Mesodermal cell (in vitro differentiated cells): ENCODE data around the gene MTCL3.
"Not testable (repeated sequence)": the region's sequence is repeated elsewhere in the genome, so short reads cannot be mapped to it uniquely, and the experiment has no call there.

Experiments used
- H3K27ac ChIP-seq: 2 replicates; pipeline ENCODE4 v1.7.0; 2013; ENCODE audit warnings: mild to moderate bottlenecking, low read depth, low read length, moderate library complexity; ENCODE audit not compliant: severe bottlenecking
- H3K36me3 ChIP-seq: 2 replicates; pipeline ENCODE4 v1.7.1; 2013; ENCODE audit warnings: mild to moderate bottlenecking, low read length, moderate library complexity; ENCODE audit not compliant: control insufficient read depth, insufficient read depth
- H3K4me1 ChIP-seq: one replicate; pipeline ENCODE4 v1.7.1; 2013; ENCODE audit warnings: mild to moderate bottlenecking, low read length; ENCODE audit not compliant: insufficient read depth, control insufficient read depth, poor library complexity, severe bottlenecking
- H3K4me3 ChIP-seq: 2 replicates; pipeline ENCODE4 v1.7.0; 2013; ENCODE audit warnings: low read length, control low read depth, mild to moderate bottlenecking; ENCODE audit not compliant: insufficient read depth, poor library complexity, severe bottlenecking; ENCODE audit errors: extremely low read depth
- H3K9me3 ChIP-seq: 2 replicates; pipeline ENCODE4 v1.7.1; 2013; ENCODE audit warnings: mild to moderate bottlenecking, low read length, moderate library complexity; ENCODE audit not compliant: control insufficient read depth
- WGBS, 2 experiments: methylation state at CpG; one replicate each; pipeline ENCODE4 v1.1.5; 2013; ENCODE audit warnings: missing lambda C conversion rate in 2 of 2; ENCODE audit not compliant: insufficient coverage in 2 of 2; 5-methylcytosine and 5-hydroxymethylcytosine counted together

Gene MTCL3

GRCh38 chr6:127428562-127428961 lies 90.6 kb downstream of the MTCL3 start:
- WGBS, 2 experiments: 85 to 95% methylated on average over 7 to 9 of the region's 9 CpGs
- not testable (repeated sequence) for H3K27ac ChIP-seq, H3K4me1 ChIP-seq, H3K9me3 ChIP-seq, H3K4me3 ChIP-seq, H3K36me3 ChIP-seq

GRCh38 chr6:127423921-127424320 lies 95.2 kb downstream of the MTCL3 start:
- Histone ChIP-seq H3K4me1 (no peaks in the 10 kb centered on the region), H3K9me3 (no peaks in the 10 kb centered on the region), H3K4me3 (no peak overlapping the region), H3K27ac (no peak overlapping the region), H3K36me3 (no peaks in the 10 kb centered on the region)
- WGBS, 2 experiments: no CpG with 5 or more reads among the region's 2 CpGs
